Fibroblast of pulmonary artery (primary cell): ENCODE results near the gene CCDC81.
A peak's percentile ranks its signal among the peaks of the same experiment; 100 is the strongest.

Source experiments
- DNase-seq: peaks from one replicate; pipeline ENCODE4 v3.0.0-alpha.2; 2010; ENCODE audit warnings: low read depth
- H3K4me3 ChIP-seq: replicated peaks from 2 replicates; pipeline ENCODE4 v1.5.1; 2011; ENCODE audit warnings: low read depth, mild to moderate bottlenecking, control low read depth, low read length, moderate library complexity
- CTCF ChIP-seq: IDR thresholded peaks from 2 replicates; pipeline ENCODE4 v1.5.1; 2011; ENCODE audit warnings: mild to moderate bottlenecking, control low read depth, low read length, inconsistent platforms; ENCODE audit errors: missing control alignments

CCDC81 gene

GRCh38 chr11:86435711-86436110, 61.0 kb downstream of the CCDC81 start:
- TF ChIP-seq CTCF, result no peak
- H3K4me3 ChIP-seq, result no peak overlapping the region
- no peak for DNase-seq

- TF ChIP-seq CTCF, result no peak
- DNase-seq, result peak; percentile 43
- no peak overlapping the region for H3K4me3 ChIP-seq
These were observed 64.0 kb downstream of the CCDC81 start for GRCh38 chr11:86438685-86439084.

GRCh38 chr11:86440305-86440716, 65.6 kb downstream of the CCDC81 start:
- H3K4me3 ChIP-seq, result no peak overlapping the region
- peak; percentile 83 for DNase-seq
- TF ChIP-seq CTCF, result no peak

- no peak for DNase-seq
- no peak overlapping the region for H3K4me3 ChIP-seq
- no peak for TF ChIP-seq CTCF
These were observed 66.2 kb downstream of the CCDC81 start for GRCh38 chr11:86440843-86441242.

GRCh38 chr11:86442420-86442819, 67.7 kb downstream of the CCDC81 start:
- no peak for DNase-seq
- H3K4me3 ChIP-seq, result no peak overlapping the region
- TF ChIP-seq CTCF, result no peak

GRCh38 chr11:86442827-86443226, 68.1 kb downstream of the CCDC81 start:
- DNase-seq, result no peak
- H3K4me3 ChIP-seq, result no peak overlapping the region
- TF ChIP-seq CTCF, result no peak

- DNase-seq, result no peak
- no peak overlapping the region for H3K4me3 ChIP-seq
- no peak for TF ChIP-seq CTCF
These were observed 68.7 kb downstream of the CCDC81 start for GRCh38 chr11:86443415-86443814.
